Karpas-422 (cell line): ENCODE measurements around the gene PKIB. TPM values are rescaled to one million over a fixed set of nuclear protein-coding genes. Genes with fewer than 3 reads are reported as not detected.

Source experiments
- DNase-seq: peaks from one replicate; pipeline ENCODE4 v3.0.0-alpha.2; 2015
- H2AFZ ChIP-seq: fragments of 200-600 bp; sonication (generic); 2 replicates; pipeline ENCODE4 v1.6.1; 2014; ENCODE audit warnings: antibody characterized with exemption, low read length, mixed read lengths
- H3K27ac ChIP-seq: fragments of 200-600 bp; sonication (generic); 2 replicates; pipeline ENCODE4 v1.5.1; 2014; ENCODE audit warnings: mild to moderate bottlenecking, low read length, moderate library complexity
- H3K27me3 ChIP-seq: fragments of 200-600 bp; sonication (generic); 2 replicates; pipeline ENCODE4 v1.6.1; 2014; ENCODE audit warnings: low read length, mixed read lengths
- H3K36me3 ChIP-seq: fragments of 200-600 bp; sonication (generic); 2 replicates; pipeline ENCODE4 v1.6.1; 2014; ENCODE audit warnings: low read length, mixed read lengths; ENCODE audit not compliant: insufficient read depth
- H3K4me1 ChIP-seq: fragments of 200-600 bp; sonication (generic); 2 replicates; pipeline ENCODE4 v1.6.1; 2014; ENCODE audit warnings: mild to moderate bottlenecking, low read length, mixed read lengths
- H3K4me2 ChIP-seq: fragments of 200-600 bp; sonication (generic); 2 replicates; pipeline ENCODE4 v1.6.1; 2014; ENCODE audit warnings: low read length, low read depth, mild to moderate bottlenecking; ENCODE audit not compliant: poor library complexity, severe bottlenecking
- H3K4me3 ChIP-seq: fragments of 200-600 bp; sonication (generic); 2 replicates; pipeline ENCODE4 v1.5.1; 2014; ENCODE audit warnings: mild to moderate bottlenecking, antibody characterized with exemption, low read length, mixed read lengths
- H3K79me2 ChIP-seq: fragments of 200-600 bp; sonication (generic); 2 replicates; pipeline ENCODE4 v1.6.1; 2014; ENCODE audit warnings: mild to moderate bottlenecking, low read length, mixed read lengths
- H3K9ac ChIP-seq: fragments of 200-600 bp; sonication (generic); 2 replicates; pipeline ENCODE4 v1.6.0; 2014; ENCODE audit warnings: low read length
- H3K9me2 ChIP-seq: fragments of 200-600 bp; sonication (generic), shearing (Covaris generic); replicated peaks from 2 replicates; pipeline ENCODE4 v1.6.0; 2014; ENCODE audit warnings: mild to moderate bottlenecking, low read length, moderate library complexity; ENCODE audit not compliant: insufficient read depth
- H3K9me3 ChIP-seq: fragments of 300-700, 200-600 bp; sonication (generic); 2 replicates; pipeline ENCODE4 v1.6.1; 2014; ENCODE audit warnings: low read length, mixed read lengths
- H4K20me1 ChIP-seq: fragments of 200-600 bp; sonication (generic); 2 replicates; pipeline ENCODE4 v1.6.1; 2014; ENCODE audit warnings: mild to moderate bottlenecking, antibody characterized with exemption, low read length, low read depth; ENCODE audit not compliant: insufficient read depth
- total RNA-seq: library from RNA; depleted of rRNA; stranded (reverse); fragments of >200 nt; shearing (Covaris generic); gene quantifications from 2 replicates; pipeline ENCODE4 v1.2.3, GENCODE V29; 2014; ENCODE audit warnings: low replicate concordance

PKIB gene
- total RNA-seq, 1 experiment from 2014 or later, result 1.7 TPM

GRCh38 chr6:122718616-122719015 lies 108.4 kb downstream of the PKIB start:
- H3K79me2 ChIP-seq, result no peaks in the 10 kb centered on the region
- no peaks in the 10 kb centered on the region for H3K27me3 ChIP-seq
- H4K20me1 ChIP-seq, result no peaks in the 10 kb centered on the region
- no peak overlapping the region for H3K4me3 ChIP-seq
- no peaks in the 10 kb centered on the region for H3K4me1 ChIP-seq
- H3K9me2 ChIP-seq, result no peaks in the 10 kb centered on the region
- no peak for DNase-seq
- H2AFZ ChIP-seq, result no peak overlapping the region
- H3K9ac ChIP-seq, result no peak overlapping the region
- no peaks in the 10 kb centered on the region for H3K9me3 ChIP-seq
- no peak overlapping the region for H3K27ac ChIP-seq
- no peaks in the 10 kb centered on the region for H3K36me3 ChIP-seq
- no peak overlapping the region for H3K4me2 ChIP-seq

GRCh38 chr6:122719176-122719575 lies 109.0 kb downstream of the PKIB start:
- no peaks in the 10 kb centered on the region for H3K9me3 ChIP-seq
- H2AFZ ChIP-seq, result no peak overlapping the region

GRCh38 chr6:122722746-122723145 lies 112.5 kb downstream of the PKIB start:
- no peak overlapping the region for H3K4me3 ChIP-seq
- H3K36me3 ChIP-seq, result no peaks in the 10 kb centered on the region
- no peak overlapping the region for H3K27ac ChIP-seq
- no peak overlapping the region for H3K9ac ChIP-seq
- H4K20me1 ChIP-seq, result no peaks in the 10 kb centered on the region
- no peaks in the 10 kb centered on the region for H3K9me3 ChIP-seq
- H3K4me1 ChIP-seq, result no peaks in the 10 kb centered on the region
- no peaks in the 10 kb centered on the region for H3K27me3 ChIP-seq
- no peak overlapping the region for H3K4me2 ChIP-seq
- H2AFZ ChIP-seq, result no peak overlapping the region
- DNase-seq, result no peak
- H3K9me2 ChIP-seq, result no peaks in the 10 kb centered on the region
- H3K79me2 ChIP-seq, result no peaks in the 10 kb centered on the region

More at GRCh38 chr6:122719176-122719575, 109.0 kb downstream of the PKIB start:
- Histone ChIP-seq H3K27me3 (no peaks in the 10 kb centered on the region), H3K27ac (no peak overlapping the region), H3K4me2 (no peak overlapping the region), H3K79me2 (no peaks in the 10 kb centered on the region), H3K4me3 (no peak overlapping the region), H4K20me1 (no peaks in the 10 kb centered on the region), H3K9ac (no peak overlapping the region), H3K9me2 (no peaks in the 10 kb centered on the region), H3K4me1 (no peaks in the 10 kb centered on the region), H3K36me3 (no peaks in the 10 kb centered on the region)
- no peak for DNase-seq

GRCh38 chr6:122726649-122727048 lies 116.4 kb downstream of the PKIB start:
- Histone ChIP-seq H2AFZ (no peak overlapping the region), H3K9me3 (no peaks in the 10 kb centered on the region), H3K4me1 (no peaks in the 10 kb centered on the region), H3K9ac (no peak overlapping the region), H3K27me3 (no peaks in the 10 kb centered on the region), H3K9me2 (no peaks in the 10 kb centered on the region), H3K36me3 (no peaks in the 10 kb centered on the region), H3K79me2 (no peaks in the 10 kb centered on the region), H3K4me2 (no peak overlapping the region), H3K4me3 (no peak overlapping the region), H3K27ac (no peak overlapping the region), H4K20me1 (no peaks in the 10 kb centered on the region)
- peak; percentile 44 for DNase-seq

- Histone ChIP-seq H2AFZ (no peak overlapping the region), H3K9me3 (no peaks in the 10 kb centered on the region), H3K4me2 (no peak overlapping the region), H3K27me3 (no peaks in the 10 kb centered on the region), H3K4me3 (no peak overlapping the region), H3K27ac (no peak overlapping the region), H3K36me3 (no peaks in the 10 kb centered on the region), H3K4me1 (no peaks in the 10 kb centered on the region), H3K79me2 (no peaks in the 10 kb centered on the region), H3K9me2 (no peaks in the 10 kb centered on the region), H4K20me1 (no peaks in the 10 kb centered on the region), H3K9ac (no peak overlapping the region)
- no peak for DNase-seq
Observed at GRCh38 chr6:122727244-122727643, 117.0 kb downstream of the PKIB start.

GRCh38 chr6:122730334-122730733 lies 120.1 kb downstream of the PKIB start:
- no peak for DNase-seq
- no peaks in the 10 kb centered on the region for H4K20me1 ChIP-seq
- no peaks in the 10 kb centered on the region for H3K36me3 ChIP-seq
- no peak overlapping the region for H3K4me3 ChIP-seq
- H3K9me2 ChIP-seq, result no peaks in the 10 kb centered on the region
- no peaks in the 10 kb centered on the region for H3K4me1 ChIP-seq
- no peaks in the 10 kb centered on the region for H3K27me3 ChIP-seq
- H3K27ac ChIP-seq, result no peak overlapping the region
- H3K79me2 ChIP-seq, result no peaks in the 10 kb centered on the region
- H3K9ac ChIP-seq, result no peak overlapping the region
- no peaks in the 10 kb centered on the region for H3K9me3 ChIP-seq
- H3K4me2 ChIP-seq, result no peak overlapping the region
- H2AFZ ChIP-seq, result no peak overlapping the region

- Histone ChIP-seq H3K36me3 (no peaks in the 10 kb centered on the region), H3K9ac (no peak overlapping the region), H3K4me3 (no peak overlapping the region), H3K27ac (no peak overlapping the region), H3K9me3 (no peaks in the 10 kb centered on the region), H2AFZ (no peak overlapping the region), H3K4me2 (no peak overlapping the region), H3K27me3 (no peaks in the 10 kb centered on the region), H3K79me2 (no peaks in the 10 kb centered on the region), H4K20me1 (no peaks in the 10 kb centered on the region), H3K4me1 (no peaks in the 10 kb centered on the region), H3K9me2 (no peaks in the 10 kb centered on the region)
- peak; percentile 74 for DNase-seq
Observed at GRCh38 chr6:122730775-122731386, 120.7 kb downstream of the PKIB start.

- Histone ChIP-seq H3K36me3 (no peaks in the 10 kb centered on the region), H3K27me3 (no peaks in the 10 kb centered on the region), H3K9me2 (no peaks in the 10 kb centered on the region), H3K4me3 (no peak overlapping the region), H2AFZ (no peak overlapping the region), H4K20me1 (no peaks in the 10 kb centered on the region), H3K4me2 (no peak overlapping the region), H3K9me3 (no peaks in the 10 kb centered on the region), H3K27ac (no peak overlapping the region), H3K4me1 (no peaks in the 10 kb centered on the region), H3K79me2 (no peaks in the 10 kb centered on the region), H3K9ac (no peak overlapping the region)
- DNase-seq, result no peak
Observed at GRCh38 chr6:122733259-122733658, 123.1 kb downstream of the PKIB start.
